Left hindlimb (tissue), 1 donor: ENCODE measurements around the gene EPN3.

Experiments used
- DNase-seq: peaks from one replicate; pipeline ENCODE4 v3.0.0-alpha.2; 2018

Gene EPN3

DNA sequence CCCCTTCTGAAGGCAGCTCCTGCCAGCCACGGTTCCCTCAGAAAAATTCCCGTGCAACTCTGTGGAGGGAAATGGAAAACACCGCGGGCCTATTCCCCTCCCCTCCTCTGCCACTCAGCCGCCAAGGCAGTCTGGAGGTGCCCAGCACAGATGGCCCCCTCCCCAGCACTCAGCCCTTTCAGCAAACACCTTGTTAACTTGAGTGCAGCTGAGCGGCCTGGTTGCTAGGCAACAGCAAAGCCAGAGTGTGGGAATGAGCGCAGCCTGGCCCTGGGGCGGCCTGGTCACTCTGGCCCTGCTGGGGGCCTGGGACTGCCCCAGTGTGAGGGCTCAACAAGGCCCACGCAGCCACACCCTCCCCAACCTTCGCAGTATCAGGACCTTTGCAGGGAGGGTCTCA lies 60.8 kb downstream of the EPN3 start:
- no peak for DNase-seq
